ENCODE results near the gene ZNF385B.

DNA sequence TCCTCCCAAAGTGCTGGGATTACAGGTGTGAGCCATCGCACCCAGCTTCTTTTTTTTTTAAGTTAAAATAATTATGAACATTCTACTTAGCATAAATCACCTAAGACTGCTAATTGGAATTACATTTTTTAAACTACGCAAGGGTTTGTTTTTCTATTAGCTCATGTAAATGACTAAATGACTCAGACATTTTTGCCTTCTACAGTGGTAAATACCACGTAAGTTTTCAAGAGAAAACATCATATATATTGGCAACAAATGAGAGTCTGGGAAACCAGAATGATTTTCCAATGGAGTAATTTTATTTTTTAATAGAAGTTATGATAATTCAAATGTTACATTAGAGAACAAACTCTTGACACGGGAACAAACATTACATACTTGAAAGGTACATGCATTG, 259.0 kb downstream of the ZNF385B start:
- TF ChIP-seq, protein P1, sequence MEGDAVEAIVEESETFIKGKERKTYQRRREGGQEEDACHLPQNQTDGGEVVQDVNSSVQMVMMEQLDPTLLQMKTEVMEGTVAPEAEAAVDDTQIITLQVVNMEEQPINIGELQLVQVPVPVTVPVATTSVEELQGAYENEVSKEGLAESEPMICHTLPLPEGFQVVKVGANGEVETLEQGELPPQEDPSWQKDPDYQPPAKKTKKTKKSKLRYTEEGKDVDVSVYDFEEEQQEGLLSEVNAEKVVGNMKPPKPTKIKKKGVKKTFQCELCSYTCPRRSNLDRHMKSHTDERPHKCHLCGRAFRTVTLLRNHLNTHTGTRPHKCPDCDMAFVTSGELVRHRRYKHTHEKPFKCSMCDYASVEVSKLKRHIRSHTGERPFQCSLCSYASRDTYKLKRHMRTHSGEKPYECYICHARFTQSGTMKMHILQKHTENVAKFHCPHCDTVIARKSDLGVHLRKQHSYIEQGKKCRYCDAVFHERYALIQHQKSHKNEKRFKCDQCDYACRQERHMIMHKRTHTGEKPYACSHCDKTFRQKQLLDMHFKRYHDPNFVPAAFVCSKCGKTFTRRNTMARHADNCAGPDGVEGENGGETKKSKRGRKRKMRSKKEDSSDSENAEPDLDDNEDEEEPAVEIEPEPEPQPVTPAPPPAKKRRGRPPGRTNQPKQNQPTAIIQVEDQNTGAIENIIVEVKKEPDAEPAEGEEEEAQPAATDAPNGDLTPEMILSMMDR (IDR thresholded peaks at IDR 0.05; ENCODE audit: poor library complexity, severe bottlenecking), result no peak
- TF ChIP-seq EZH2 (IDR thresholded peaks at IDR 0.05; ENCODE audit: borderline replicate concordance, insufficient read depth, low read length, poor library complexity, severe bottlenecking) (no peak), RAD21 (conservative IDR thresholded peaks at IDR 0.05) (no peak)

Measured in neural cell (in vitro differentiated cells).